HG03460 (cell line): ENCODE measurements around the gene CLEC3B.
"Not testable (repeated sequence)": the region's sequence is repeated elsewhere in the genome, so short reads cannot be mapped to it uniquely, and the experiment has no call there.

Experiments
- ATAC-seq: cut with Tn5 transposase; IDR thresholded peaks from one replicate; pipeline ENCODE4 v1.9.1; 2021; ENCODE audit not compliant: unreplicated experiment

CLEC3B gene

GRCh38 chr3:45064512-45065372 lies 38.6 kb downstream of the CLEC3B start:
- ATAC-seq = no peak

GRCh38 chr3:45065373-45065720 lies 39.2 kb downstream of the CLEC3B start:
- ATAC-seq = no peak

- no peak for ATAC-seq
These were observed 40.2 kb downstream of the CLEC3B start for GRCh38 chr3:45066109-45066801.

GRCh38 chr3:45067486-45067885 lies 41.4 kb downstream of the CLEC3B start:
- no peak for ATAC-seq

GRCh38 chr3:45067941-45068340 lies 41.8 kb downstream of the CLEC3B start:
- ATAC-seq = no peak

GRCh38 chr3:45071075-45071474 lies 45.0 kb downstream of the CLEC3B start:
- ATAC-seq = no peak

GRCh38 chr3:45075821-45076625 lies 49.9 kb downstream of the CLEC3B start:
- no peak for ATAC-seq

GRCh38 chr3:45078256-45078655 lies 52.2 kb downstream of the CLEC3B start:
- not testable (repeated sequence) for ATAC-seq

- ATAC-seq = no peak
These were observed 52.9 kb downstream of the CLEC3B start for GRCh38 chr3:45078910-45079522.

- no peak for ATAC-seq
These were observed 53.6 kb downstream of the CLEC3B start for GRCh38 chr3:45079715-45080114.

- no peak for ATAC-seq
These were observed 54.7 kb downstream of the CLEC3B start for GRCh38 chr3:45080824-45081223.

GRCh38 chr3:45081506-45082141 lies 55.5 kb downstream of the CLEC3B start:
- ATAC-seq = no peak

GRCh38 chr3:45082142-45082538 lies 56.0 kb downstream of the CLEC3B start:
- no peak for ATAC-seq

- no peak for ATAC-seq
These were observed 56.9 kb downstream of the CLEC3B start for GRCh38 chr3:45083023-45083422.

- no peak for ATAC-seq
These were observed 58.3 kb downstream of the CLEC3B start for GRCh38 chr3:45084361-45084760.

- ATAC-seq = no peak
These were observed 59.0 kb downstream of the CLEC3B start for GRCh38 chr3:45084820-45085816.
